GM19035 (cell line): Measurements from ENCODE around the gene PACS1.

Experiments
- ATAC-seq: cut with Tn5 transposase; IDR thresholded peaks from one replicate; pipeline ENCODE4 v1.9.1; 2021; ENCODE audit not compliant: unreplicated experiment

PACS1 gene

DNA sequence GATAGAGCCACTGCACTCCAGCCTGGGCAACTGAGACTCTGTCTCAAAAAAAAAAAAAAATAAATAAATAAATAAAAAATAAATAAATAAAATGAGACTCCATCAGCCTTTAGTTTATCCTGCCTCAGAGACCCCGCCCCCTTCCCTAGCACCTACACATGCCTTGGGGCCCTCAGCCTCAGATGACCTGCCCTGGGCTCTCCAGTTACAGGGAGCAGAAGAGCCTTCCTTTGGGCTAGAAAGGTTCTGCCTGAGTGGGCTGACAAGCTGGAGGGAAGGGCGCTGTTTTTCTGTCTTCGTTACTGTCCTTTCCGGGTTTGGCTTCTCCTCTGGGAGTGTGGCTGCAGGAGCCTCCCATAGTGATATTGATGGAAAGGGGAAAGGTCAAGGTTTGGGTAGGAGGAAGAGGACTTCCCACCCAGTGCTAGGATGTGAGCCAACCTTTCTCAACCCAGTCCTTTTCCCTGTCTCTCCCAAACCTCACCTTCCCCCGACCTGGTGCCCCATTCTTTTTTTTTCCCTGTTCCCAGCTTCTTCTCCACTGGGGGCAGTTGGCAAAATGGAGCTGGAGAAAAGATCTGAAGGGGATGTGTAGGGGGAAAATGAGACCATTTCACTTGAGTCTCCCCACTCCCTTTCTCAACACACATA is 19.4 kb upstream of the PACS1 start:
- no peak for ATAC-seq

DNA sequence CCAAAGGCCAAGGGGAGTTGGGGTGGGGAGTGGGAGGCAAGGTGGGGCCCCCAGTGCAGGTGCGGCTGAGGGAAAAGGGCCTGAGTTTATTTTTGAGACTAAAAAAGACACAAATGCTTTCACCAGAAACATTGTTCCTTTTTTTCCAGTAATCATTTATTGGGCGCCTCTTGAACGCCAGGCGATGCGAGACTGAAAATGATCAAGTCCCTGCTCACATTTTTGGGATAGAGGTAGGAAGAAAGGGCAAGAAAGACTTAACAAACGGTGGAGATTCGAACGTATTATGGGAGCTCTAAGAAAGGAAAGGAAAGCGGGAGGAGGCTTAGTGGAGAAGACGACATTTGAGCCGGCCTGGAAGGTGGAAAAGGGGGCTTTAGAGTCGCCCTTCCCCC is 18.7 kb upstream of the PACS1 start:
- no peak for ATAC-seq

DNA sequence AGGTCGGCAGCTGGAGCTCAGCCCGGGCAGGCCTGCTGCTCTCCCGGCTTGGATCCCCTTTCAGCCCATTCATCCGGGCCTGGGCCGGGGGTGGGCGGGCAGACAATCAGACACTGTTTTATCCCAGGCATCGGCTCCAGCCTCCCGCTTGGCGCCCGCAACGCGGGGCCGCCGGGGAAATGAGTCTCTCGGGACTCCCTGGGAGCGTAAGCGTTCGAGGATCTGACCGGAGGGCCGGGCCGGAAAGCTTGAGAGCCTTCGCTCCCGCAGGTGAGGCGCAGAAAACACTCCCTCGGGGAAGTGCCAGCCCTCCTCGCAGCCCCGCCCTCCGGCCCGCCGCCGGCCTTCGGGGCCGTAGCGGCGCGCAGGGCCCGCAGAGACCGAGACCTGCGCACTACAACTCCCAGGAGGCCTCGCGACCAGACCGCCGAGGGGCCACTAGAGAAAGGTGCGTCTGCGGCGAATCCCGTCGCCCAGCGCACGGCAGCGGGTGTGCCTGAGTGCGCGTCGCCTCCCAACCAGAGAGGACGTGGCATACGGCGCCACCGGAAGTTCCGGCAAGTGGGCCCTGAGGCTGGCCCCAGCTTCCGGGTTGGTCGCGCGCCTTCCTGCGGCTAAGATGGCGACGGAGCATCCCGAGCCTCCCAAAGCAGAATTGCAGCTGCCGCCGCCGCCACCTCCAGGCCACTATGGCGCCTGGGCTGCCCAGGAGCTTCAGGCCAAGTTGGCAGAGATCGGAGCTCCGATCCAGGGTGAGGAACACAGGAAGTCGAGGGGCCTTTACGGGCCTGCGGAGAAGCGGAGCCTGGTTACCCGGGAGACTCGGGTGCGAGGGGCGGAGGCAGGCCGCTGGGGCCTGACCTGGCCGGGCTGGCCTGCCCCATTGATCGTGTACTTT is 18.1 kb upstream of the PACS1 start, which contains the start of gene SF3B2:
Gene SF3B2 (plus strand): TSS at position 599 of the 898 bp plus-strand sequence. CDS start 21 bp downstream, at position 620.
- peak; percentile 95 for ATAC-seq

DNA sequence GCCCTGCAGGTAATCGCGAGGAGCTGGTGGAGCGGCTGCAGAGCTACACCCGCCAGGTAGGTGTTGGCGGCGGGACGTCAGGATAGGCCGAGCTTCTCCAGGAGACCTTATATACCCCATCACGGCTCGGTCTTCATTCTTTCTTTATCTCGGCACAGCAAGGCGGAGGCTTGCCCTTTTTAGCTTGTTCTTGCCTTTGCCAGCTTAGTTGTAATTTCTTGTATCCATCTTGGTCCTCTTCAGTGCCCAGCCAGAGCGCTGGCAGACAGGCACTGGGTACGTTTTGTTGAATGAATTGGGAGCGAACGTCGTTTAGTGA is 17.4 kb upstream of the PACS1 start:
- ATAC-seq: no peak

DNA sequence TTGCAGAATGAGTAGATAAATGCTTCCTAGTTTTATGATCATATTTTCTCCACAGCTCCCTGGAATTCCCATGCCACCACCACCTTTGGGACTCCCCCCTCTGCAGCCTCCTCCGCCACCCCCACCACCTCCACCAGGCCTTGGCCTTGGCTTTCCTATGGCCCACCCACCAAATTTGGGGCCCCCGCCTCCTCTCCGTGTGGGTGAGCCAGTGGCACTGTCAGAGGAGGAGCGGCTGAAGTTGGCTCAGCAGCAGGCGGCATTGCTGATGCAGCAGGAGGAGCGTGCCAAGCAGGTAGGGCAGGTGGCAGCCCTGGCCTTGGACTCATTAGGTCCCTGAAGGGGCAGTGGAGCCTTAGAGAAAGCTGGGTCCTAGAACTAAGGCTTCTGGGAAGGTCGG is 15.1 kb upstream of the PACS1 start:
- ATAC-seq: no peak

DNA sequence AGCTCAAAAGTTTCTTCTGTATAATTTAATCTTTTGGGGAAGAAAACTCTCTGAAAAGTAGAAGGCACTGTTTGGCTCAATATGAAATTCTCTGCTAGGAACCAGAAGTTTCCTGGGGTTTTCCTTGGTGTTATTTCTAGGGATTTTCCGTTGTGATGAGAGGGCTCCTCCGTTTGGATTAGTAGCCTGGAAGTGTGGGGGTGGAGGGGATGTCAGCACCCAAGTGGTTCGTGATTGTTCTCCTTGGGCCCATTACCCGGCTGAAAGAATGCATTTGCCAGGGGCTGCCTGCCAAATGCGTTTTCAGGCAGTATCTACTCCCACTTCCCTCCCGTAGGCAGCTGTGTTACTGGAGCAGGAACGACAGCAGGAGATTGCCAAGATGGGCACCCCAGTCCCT is 13.6 kb upstream of the PACS1 start:
- ATAC-seq: no peak

DNA sequence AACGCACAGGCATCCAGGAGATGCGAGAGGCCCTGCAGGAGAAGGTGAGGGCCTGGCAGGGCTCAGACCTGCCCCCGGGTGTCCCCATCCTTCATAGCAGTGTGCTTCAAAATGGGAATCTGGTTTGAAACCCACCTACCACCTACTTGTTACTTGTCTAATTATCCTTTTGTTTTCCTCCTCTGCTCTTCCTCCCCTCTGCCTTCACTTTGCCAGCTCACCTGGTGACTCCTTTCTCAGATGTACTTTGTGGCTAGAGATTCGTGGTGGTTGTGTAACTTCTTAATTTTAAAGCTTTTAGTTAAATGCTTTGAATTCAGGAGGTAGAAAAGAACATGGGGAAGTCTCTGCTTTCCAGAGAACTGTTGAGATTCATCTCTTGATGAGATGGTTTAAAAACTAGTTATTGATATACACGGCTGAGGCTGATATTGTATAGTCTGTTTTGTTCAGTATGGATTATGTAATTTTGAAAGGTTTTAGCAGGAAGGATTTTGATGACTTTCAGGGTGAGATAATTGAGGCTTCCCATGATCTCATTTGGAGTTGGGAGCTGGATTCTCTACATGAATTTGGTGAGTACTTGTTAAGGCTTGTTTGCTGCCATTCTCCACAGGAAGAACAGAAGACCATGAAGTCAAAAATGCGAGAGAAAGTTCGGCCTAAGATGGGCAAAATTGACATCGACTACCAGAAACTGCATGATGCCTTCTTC is 9.9 kb upstream of the PACS1 start:
- no peak for ATAC-seq

DNA sequence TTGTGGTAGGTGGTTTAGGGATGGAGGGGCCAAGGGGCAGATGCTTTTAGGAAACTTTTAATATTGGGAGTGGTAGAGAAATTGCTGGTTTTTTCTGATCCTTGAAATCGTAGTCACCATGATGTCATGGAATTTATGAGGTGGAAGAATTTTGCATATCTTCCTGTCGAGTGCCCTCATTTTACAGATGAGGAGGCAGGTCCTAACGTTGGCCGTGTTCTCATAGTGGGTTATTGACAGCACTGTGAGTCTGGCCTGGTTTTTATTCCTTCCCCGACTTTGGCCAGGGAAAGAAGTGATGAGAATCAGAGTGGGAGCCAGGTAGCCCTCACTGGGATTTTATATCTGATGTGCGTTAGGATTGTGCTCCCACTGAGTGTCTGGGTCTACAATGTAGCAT is 8.8 kb upstream of the PACS1 start:
- ATAC-seq: no peak

DNA sequence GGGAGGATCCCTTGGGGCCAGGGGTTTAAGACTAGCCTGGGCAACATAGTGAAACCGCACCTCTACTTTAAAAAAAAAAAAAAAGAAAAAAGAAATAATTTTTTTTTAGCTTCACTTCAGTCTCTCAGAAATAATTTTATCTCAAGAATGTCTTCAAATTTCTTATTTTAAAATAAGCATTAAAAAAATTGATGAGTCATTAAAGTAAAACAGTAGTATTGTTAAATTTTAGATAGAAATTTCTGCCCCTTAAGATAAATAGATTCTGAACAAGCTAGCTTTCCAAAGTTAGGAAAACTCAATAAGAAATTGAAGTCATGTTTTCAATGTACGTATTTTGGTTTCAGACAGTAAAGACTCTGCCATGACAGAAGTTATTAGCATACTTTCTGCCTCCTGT is 7.7 kb upstream of the PACS1 start:
- no peak for ATAC-seq

DNA sequence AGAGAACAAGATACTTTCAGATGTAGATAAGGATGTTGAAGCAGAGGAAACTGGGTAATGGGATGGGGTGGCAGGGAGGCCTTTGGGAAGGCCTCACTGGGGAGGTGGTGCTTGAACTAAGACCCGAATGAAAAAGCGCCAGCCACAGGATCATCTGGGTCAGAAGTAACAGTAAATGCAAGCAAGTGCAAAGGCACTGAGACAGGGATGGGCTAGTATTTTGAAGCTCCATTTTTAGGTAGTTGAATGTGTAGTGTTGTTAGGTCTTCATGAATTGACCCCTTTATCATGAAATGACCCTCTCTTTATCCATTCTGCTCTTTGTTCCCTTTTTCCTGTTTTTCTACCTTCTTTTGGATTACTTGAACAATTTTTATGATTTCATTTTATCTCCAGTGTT is 6.2 kb upstream of the PACS1 start:
- ATAC-seq: no peak

DNA sequence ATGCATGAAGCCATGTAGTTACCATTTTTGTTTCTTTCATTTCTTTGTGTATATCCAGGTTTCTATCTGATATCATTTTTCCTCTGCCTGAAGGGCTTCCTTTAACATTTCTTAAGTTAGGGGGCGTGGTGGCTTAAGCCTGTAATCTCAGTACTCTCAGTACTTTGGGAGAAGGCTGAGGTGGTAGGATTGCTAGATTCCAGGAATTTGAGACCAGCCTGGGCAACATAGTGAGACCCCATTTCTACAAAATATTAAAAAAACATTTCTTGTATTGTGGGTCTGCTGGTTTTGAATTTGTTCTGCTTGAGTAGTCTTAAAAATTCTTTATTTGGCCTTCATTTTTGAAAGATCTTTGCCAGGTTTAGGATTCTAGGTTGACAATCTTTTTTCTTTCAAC is 5.5 kb upstream of the PACS1 start:
- no peak for ATAC-seq

DNA sequence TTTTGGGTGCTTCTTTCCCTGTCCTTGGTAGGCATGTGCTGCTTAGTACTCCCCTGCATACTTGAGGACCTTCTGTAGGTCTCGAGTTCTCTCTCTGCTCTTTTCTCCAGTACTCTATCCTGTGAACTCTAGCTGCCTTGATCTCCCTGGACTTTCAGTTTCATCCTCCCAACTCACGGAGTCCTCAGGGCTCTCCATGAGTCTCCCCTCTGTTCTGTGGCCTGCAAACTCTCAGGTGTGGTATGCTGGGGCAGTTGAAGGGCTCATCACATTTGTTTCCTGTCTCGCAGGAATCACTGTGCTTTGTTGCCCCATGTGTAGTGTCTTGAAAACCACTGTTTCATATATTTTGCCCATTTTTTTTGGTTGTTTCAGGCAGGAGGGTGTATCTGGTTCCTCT is 3.3 kb upstream of the PACS1 start:
- ATAC-seq: no peak

DNA sequence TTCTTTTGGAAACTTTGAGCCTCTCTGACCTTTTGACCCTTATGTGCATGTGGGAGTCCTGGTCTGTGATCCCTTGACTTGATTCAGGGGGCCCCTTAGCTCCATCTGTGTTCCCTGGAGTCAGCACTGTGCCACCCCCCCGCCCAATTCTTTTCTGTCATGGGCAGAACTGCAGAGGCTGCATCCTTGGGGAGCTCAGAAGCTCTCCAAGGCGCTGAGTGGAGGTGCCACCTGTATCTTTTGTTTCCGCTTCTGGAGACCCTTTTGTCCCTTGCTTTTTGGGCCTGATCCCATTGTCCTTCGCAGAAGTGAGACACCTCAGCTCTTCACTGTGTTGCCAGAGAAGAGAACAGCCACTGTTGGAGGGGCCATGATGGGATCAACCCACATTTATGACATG is 2.4 kb upstream of the PACS1 start:
- ATAC-seq: no peak

DNA sequence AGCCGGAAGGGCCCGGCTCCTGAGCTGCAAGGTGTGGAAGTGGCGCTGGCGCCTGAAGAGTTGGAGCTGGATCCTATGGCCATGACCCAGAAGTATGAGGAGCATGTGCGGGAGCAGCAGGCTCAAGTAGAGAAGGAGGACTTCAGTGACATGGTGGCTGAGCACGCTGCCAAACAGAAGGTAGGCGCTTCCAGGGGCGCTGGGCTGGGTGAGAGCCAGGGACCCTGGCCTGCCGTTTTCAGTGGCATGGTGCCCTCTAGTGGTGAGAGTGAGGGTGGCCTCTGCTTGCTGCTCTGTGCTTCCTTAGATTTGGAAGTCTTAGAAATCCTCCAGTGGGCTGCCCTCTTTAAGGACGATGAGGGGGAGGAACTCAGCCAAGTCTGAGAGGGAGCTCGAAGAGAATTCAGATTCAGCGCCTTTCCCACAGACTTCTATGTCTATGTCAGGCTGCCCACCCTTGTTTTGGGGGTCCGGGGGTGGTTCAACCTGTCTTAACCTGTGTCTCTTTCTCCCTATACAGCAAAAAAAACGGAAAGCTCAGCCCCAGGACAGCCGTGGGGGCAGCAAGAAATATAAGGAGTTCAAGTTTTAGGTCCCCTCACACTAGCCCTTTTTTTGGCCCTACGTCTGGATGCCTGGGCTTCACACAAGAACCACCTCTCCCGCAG is 1.8 kb upstream of the PACS1 start:
- no peak for ATAC-seq

DNA sequence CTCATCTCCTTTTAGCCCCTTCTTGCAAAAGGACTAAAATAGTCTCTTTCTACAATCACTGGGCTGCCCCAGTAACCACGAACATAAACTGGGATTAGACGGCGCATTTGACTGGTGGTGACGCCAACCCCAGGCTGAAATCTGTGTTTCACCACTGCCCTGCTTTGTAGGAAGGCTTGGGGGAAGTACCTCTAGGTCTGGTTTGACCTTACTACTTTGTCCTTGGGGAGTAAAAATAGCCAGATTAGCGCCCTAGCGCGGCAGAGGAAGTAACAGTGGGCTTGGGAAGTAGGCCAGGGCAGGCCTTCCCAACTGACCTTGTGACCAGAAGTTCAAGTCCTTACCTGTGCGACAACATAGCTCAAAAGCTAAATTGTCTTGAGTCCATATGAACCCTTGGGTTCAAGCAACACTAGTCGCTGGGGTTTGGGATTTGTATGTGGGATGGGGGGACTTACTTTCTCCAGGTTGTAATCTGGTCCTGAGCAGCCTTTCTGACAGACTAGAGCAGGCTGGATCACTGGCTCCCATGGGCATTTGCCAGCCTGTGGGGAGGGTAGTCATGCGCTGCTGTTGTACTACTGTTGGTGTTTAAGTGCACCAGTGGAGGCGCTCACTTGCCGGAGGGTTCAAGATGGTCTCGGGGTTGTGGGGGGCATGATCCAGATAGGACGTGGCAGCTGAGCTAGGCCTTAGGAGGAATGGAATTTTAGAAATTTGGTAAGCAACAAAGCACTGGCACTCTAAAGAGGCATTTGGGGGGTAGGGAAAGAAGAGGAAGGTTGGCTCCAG is 953 bp upstream of the PACS1 start:
- ATAC-seq: peak; percentile 3

DNA sequence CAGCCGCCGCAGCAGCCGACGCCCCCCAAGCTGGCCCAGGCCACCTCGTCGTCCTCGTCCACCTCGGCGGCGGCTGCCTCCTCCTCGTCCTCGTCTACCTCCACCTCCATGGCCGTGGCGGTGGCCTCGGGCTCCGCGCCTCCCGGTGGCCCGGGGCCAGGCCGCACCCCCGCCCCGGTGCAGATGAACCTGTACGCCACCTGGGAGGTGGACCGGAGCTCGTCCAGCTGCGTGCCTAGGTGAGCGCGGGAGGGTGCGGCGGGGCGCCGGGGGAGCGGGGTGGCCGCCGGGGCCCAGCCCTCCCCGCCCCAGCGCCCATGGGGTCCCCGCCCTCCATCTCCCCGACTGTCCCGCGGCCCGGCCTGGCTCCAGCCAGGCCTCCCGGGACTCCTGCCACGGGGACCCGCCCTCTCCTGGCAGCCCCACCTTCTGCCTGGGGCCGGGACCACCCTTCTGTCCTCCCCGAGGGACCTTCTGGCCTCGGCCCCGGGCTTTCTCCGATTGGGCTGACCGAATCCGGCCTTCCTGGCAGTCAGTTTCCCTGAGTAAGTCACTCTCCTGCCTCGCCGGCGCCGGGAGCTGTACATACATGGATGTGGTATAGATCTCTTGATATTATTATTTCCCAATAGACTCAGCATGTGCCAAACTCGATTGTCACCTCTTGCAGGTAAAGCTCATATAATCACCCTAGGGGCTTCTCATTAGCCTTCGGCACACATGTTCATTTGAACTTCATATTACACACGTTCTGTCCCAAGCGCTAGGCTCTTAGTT is 720 bp downstream of the PACS1 start:
- ATAC-seq: peak; percentile 13

DNA sequence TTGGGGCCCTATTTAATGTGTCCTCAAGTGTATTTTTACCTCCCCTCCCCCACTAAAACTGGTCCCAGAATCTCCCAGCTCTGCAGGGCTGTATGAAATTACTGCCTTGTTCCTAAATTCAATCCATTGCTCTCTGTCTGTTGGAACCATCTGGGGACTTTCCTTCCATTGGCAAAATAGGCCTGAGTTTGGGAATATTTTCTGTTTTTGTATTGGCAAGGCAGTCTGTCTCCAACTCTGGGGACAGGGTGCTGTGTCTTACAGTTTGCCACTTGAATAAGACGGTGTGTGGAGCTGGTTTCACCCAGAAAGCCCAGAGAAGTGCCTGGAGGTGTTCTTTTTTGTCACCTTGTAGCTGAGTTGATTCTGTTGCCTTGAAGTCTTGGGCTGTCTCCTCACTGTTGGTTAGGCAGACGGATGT is 1.3 kb downstream of the PACS1 start:
- ATAC-seq: no peak

DNA sequence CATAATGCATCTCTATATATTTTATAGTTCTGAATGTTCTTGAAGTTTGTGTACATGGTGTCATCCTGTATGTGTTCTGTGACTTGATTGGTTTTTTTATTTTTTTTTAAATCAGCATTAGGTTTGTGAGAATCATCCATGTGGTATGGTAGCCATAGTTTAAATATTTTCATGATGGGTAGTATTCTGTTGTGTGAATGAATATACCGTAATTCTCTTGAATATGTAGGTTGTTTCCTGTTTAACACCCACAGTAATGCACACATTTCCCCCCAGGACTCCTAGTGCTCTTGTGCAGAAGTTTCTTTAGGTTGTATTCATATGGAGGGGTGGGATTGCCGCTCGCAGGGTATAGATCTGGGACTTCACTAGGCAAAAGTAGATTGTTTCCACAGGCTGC is 2.0 kb downstream of the PACS1 start:
- no peak for ATAC-seq

DNA sequence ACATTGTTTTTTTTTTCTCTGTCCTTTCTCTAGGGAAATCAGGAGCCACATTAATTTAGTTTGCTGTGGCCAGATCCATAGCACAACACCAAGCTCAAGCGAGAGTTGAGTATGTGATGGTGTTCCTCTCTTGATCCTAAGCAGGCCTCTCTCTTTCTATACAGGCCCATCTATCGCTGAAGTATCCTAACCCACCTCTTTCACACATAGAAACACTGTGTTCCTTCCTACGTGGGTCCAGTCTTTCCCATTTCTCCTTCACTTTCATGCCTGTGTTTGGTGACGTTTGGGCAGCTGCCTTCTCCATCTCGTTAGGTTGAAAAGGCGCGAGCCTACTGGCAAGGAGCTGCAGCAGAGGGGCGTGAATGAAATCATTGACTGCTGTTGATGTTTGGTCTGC is 2.4 kb downstream of the PACS1 start:
- ATAC-seq: no peak

DNA sequence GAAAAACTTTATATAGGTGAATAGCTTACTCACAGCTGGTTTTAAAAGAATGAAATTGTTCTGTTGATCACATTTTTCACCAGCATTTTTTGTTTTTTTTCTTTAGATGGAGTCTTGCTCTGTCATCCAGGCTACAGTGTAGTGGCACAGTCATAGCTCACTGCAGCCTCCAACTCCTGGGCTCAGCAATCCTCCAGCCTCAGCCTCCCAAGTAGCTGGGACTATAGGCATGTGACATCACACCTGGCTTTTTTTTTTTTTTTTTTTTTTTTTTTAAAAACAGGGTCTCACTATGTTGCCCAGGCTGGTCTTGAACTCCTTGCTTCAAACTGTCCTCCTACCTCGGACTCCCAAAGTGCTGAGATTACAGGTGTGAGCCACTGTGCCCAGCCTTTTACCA is 3.6 kb downstream of the PACS1 start:
- no peak for ATAC-seq
